ENCODE results near the gene ITGB2.

ITGB2 gene

DNA sequence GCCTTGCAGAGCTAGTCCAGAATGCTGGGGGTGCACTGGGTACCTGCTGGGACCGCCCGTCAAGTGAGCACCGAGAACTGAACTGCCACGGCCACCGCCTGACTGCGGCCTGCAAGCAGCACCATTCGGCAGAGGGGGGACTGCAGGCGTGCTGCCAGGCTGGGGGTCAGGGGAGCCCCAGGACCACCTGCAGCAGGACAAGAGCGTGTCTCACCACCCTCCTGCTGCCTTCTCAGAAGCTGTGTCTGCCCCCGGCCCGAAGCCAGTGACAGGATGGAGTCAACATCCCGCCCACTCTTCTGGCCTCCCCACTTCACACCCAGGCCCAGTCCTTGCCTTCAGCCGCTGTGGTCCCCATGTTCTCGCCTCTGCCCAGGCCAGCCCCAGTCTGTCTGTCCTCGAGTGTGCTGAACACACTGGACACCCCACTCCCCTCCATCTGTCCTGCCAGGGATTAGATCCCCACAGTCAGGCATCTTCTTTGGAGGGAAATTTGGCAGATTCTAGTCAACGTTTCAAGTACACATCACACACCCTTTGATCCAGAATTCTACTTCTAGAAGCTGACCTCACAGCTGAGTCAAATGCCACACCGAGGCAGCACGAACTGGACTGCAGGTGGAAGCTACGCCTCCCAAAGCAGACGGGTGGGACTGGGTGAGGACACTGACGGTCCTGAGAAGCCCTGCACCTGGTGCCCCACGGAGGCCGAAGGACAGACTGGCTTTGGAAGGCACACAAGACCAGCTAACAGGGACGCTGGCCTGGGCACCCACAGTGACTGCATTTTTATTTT lies 73.2 kb downstream of the ITGB2 start:
- H3K4me1 ChIP-seq (ENCODE audit: control insufficient read depth in 5 of 5, insufficient read depth in 5 of 5, low read length in 5 of 5): peaks cover 1 to 23% (median 19%) of the 10 kb centered on the region in 5 donors
- H3K9ac ChIP-seq (ENCODE audit: low read length in 5 of 5): no peak overlapping the region
- H3K27me3 ChIP-seq (ENCODE audit: control insufficient read depth in 5 of 5, insufficient read depth in 4 of 5, low read length in 5 of 5): peaks cover 3 to 11% (median 4%) of the 10 kb centered on the region in 5 donors
- no peak overlapping the region for H3K4me3 ChIP-seq (ENCODE audit: low read depth in 1 of 5, low read length in 5 of 5)
- peaks cover 8 to 39% (median 34%) of the 10 kb centered on the region in 5 donors for H3K36me3 ChIP-seq (ENCODE audit: control insufficient read depth in 5 of 5, insufficient read depth in 5 of 5, low read length in 5 of 5)
- H3K9me3 ChIP-seq (ENCODE audit: control insufficient read depth in 5 of 5, low read length in 5 of 5): no peaks in the 10 kb centered on the region
- no peak overlapping the region for H3K27ac ChIP-seq (ENCODE audit: low read depth, low read length)

DNA sequence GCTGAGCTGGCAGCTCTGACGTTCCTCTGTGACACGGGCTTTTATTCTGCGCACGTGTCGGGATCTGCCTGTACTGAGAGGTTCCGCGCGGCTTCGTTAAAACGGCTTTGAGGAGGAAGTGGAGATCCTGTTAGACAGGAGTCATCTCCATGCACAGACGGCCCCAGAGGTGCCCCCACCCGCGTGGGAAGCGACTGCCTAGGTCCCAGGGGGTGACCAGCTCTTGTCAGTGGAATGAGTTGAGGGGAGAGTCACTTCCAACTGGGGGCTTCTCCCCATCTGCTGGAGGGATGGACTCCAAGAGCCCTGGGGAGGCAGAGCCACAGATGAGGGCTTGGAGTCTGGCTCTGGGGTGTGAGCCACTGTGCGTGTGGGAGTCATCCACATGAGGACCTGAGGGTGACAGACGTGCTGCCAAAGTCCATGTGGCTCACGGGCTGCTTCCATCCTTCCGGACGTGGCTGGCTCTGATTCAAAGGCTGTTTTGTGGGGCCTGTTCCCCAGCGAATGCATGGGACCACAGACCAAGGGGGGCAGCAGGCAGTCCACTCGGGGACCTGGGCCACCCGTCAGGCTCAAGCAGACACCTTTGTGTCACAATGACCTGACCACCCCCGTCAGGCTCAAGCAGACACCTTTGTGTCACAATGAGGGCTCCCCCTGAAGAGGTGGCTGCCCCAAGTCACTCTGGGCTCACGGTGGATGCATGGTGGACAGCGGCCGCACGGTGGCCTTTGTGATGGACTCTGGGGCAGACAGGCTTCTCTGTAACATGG lies 74.0 kb downstream of the ITGB2 start:
- Histone ChIP-seq H3K9me3 (ENCODE audit: control insufficient read depth in 5 of 5, low read length in 5 of 5) (no peaks in the 10 kb centered on the region), H3K4me1 (ENCODE audit: control insufficient read depth in 5 of 5, insufficient read depth in 5 of 5, low read length in 5 of 5) (peaks cover 2 to 23% (median 19%) of the 10 kb centered on the region in 5 donors), H3K36me3 (ENCODE audit: control insufficient read depth in 5 of 5, insufficient read depth in 5 of 5, low read length in 5 of 5) (peaks cover 6 to 32% (median 30%) of the 10 kb centered on the region in 5 donors), H3K9ac (ENCODE audit: low read length in 5 of 5) (peak overlapping the region in 3 of 5 donors; percentile 38 to 55 (median 52)), H3K4me3 (ENCODE audit: low read depth in 1 of 5, low read length in 5 of 5) (peak overlapping the region in 4 of 5 donors; percentile 40 to 60 (median 53)), H3K27ac (ENCODE audit: low read depth, low read length) (no peak overlapping the region), H3K27me3 (ENCODE audit: control insufficient read depth in 5 of 5, insufficient read depth in 4 of 5, low read length in 5 of 5) (peaks cover 3 to 13% (median 7%) of the 10 kb centered on the region in 5 donors)

DNA sequence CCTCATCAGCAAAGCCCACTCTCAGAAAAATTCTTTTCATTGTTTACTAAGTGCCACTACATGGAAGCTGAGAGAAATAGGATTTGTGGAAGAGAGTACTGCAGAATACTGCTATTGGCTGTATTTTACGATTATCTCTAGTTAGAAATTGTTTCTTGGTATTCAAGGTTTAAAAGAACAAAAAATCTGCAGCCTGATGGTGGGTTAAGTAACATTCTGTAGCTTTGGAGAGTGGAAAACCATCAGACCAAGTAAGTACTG lies 74.5 kb downstream of the ITGB2 start:
- Histone ChIP-seq H3K4me1 (ENCODE audit: control insufficient read depth in 5 of 5, insufficient read depth in 5 of 5, low read length in 5 of 5) (peaks cover 2 to 23% (median 19%) of the 10 kb centered on the region in 5 donors), H3K27me3 (ENCODE audit: control insufficient read depth in 5 of 5, insufficient read depth in 4 of 5, low read length in 5 of 5) (peaks cover 3 to 18% (median 12%) of the 10 kb centered on the region in 5 donors), H3K4me3 (ENCODE audit: low read depth in 1 of 5, low read length in 5 of 5) (peak overlapping the region; percentile 40 to 60 (median 49)), H3K9me3 (ENCODE audit: control insufficient read depth in 5 of 5, low read length in 5 of 5) (no peaks in the 10 kb centered on the region), H3K9ac (ENCODE audit: low read length in 5 of 5) (peak overlapping the region in 3 of 5 donors; percentile 38 to 55 (median 52)), H3K27ac (ENCODE audit: low read depth, low read length) (no peak overlapping the region), H3K36me3 (ENCODE audit: control insufficient read depth in 5 of 5, insufficient read depth in 5 of 5, low read length in 5 of 5) (peaks cover 3 to 27% (median 26%) of the 10 kb centered on the region in 5 donors)

DNA sequence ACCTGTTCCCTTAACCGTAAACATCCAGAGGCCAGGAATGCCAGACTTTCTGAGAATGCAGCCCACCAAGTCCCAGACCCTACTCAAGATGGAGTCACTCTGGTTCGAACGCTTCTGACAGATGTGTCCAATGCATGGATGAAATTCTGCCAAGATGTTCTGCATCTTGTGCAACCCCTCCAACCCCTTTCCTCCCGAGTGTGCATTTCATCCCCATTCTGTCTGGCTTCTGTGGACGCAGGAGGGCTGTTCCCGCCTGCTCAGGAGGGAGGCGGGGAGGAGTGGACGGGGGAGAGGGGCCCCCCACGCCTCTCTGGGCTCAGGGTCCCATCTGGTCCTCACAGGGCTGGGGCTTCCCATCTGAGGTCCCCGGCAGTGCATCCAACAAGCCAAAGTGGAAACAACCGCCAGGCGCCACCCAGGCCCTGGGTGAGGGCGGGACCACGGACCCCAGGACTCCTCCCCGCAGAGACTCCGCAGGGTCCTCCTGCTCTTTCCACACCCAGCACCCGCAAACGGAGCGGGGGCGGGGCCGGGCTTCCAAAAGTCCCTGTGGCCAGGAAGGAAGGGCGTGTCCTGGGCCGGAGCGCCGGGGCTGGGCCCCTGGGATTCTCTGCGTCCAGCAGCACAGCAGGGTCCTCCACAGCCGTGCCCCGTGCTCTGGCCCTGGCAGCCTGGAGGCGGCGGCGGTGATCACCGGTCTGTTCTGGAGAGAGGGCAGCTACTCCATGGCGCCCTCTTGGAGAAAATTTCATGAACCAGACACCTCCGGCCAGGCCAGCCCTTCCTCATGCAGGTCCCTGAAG lies 75.1 kb downstream of the ITGB2 start:
- H3K9me3 ChIP-seq (ENCODE audit: control insufficient read depth in 5 of 5, low read length in 5 of 5): no peaks in the 10 kb centered on the region
- peaks cover 2 to 23% (median 19%) of the 10 kb centered on the region in 5 donors for H3K4me1 ChIP-seq (ENCODE audit: control insufficient read depth in 5 of 5, insufficient read depth in 5 of 5, low read length in 5 of 5)
- peaks cover 3 to 21% (median 13%) of the 10 kb centered on the region in 5 donors for H3K27me3 ChIP-seq (ENCODE audit: control insufficient read depth in 5 of 5, insufficient read depth in 4 of 5, low read length in 5 of 5)
- H3K36me3 ChIP-seq (ENCODE audit: control insufficient read depth in 5 of 5, insufficient read depth in 5 of 5, low read length in 5 of 5): peaks cover 3 to 22% (median 21%) of the 10 kb centered on the region in 5 donors
- H3K27ac ChIP-seq (ENCODE audit: low read depth, low read length): no peak overlapping the region
- H3K9ac ChIP-seq (ENCODE audit: low read length in 5 of 5): peak overlapping the region in 3 of 5 donors; percentile 38 to 55 (median 52)
- peak overlapping the region; percentile 40 to 60 (median 49) for H3K4me3 ChIP-seq (ENCODE audit: low read depth in 1 of 5, low read length in 5 of 5)

DNA sequence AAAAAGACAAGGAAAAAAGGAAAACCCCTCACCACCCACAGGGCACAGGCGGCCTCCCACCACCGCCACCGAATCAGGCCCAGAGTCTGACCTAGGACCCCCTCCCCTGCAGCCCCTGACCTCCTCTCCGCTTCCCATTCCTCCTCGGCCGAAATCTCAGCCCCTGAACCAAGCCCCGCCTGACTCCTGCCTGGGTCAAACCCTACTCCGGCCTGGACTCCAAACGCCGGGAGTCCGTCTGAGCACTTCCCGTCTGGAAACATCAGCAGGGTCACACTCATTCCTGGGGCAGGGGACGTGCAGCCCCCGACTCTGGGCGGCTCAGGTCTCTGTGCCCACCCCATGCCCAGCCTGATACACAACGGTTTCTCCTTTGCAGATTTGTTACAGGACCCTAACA lies 76.4 kb downstream of the ITGB2 start:
- Histone ChIP-seq H3K36me3 (ENCODE audit: control insufficient read depth in 5 of 5, insufficient read depth in 5 of 5, low read length in 5 of 5) (peaks cover 0 to 8% (median 7%) of the 10 kb centered on the region in 5 donors), H3K4me1 (ENCODE audit: control insufficient read depth in 5 of 5, insufficient read depth in 5 of 5, low read length in 5 of 5) (peaks cover 2 to 23% (median 19%) of the 10 kb centered on the region in 5 donors), H3K9me3 (ENCODE audit: control insufficient read depth in 5 of 5, low read length in 5 of 5) (no peaks in the 10 kb centered on the region), H3K27ac (ENCODE audit: low read depth, low read length) (no peak overlapping the region), H3K9ac (ENCODE audit: low read length in 5 of 5) (no peak overlapping the region), H3K27me3 (ENCODE audit: control insufficient read depth in 5 of 5, insufficient read depth in 4 of 5, low read length in 5 of 5) (peaks cover 3 to 23% (median 13%) of the 10 kb centered on the region in 5 donors), H3K4me3 (ENCODE audit: low read depth in 1 of 5, low read length in 5 of 5) (no peak overlapping the region)

DNA sequence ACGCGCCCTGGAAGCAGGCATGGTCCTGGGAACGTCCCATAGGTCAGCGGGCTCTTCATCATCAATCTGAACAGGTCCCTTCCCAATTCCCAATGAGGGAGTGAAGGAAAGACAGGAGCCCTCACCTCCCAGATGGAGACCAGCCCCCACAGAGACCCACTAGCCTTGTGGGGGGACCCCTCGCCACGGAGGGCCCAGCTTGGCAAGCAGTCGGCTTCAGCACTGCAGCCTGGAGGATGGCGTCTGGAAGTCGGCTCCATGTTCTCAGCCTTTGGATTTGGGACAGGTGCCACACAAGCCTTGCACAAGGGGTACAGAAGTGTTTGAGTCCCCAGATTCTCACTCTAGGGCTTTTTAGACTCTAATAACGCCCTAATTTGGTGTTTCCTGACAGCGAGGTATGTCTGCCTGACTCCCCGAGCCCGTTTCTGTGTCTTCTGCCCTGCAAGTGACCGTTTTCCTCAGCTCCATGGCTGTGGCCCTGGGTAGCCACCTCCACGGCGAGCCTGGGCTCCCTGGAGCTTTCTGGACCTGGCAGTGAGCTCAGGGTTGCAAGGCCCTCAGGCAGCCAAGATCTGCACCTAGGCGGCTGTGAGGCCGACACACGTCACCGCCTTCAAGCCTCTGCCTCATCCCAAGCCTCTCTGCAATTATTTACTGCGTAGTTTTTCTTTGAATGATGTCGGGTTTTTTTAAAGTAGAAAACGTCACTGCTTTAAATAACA lies 77.8 kb downstream of the ITGB2 start:
- no peak overlapping the region for H3K27ac ChIP-seq (ENCODE audit: low read depth, low read length)

DNA sequence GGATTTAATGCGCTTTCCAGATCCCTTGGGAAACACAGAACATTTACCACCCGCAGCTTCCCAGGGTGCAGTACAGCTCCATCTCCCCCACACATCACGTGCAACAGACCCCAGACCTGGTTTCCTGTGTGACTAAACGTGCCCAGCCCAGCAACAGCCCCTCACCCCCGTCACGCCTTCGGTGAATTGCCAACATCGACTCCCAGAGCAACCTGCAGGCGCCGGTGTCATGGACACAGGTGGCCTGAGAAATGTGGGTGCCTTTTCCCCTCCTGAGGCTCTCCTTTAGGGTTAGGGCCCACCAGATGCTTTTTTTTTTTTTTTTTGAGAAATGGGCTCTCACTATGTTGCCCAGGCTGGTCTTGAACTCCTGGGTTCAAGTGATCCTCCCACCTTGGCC lies 78.6 kb downstream of the ITGB2 start:
- peaks cover 2 to 20% (median 19%) of the 10 kb centered on the region in 5 donors for H3K4me1 ChIP-seq (ENCODE audit: control insufficient read depth in 5 of 5, insufficient read depth in 5 of 5, low read length in 5 of 5)
- H3K27me3 ChIP-seq (ENCODE audit: control insufficient read depth in 5 of 5, insufficient read depth in 4 of 5, low read length in 5 of 5): peaks cover 6 to 23% (median 17%) of the 10 kb centered on the region in 5 donors
- no peak overlapping the region for H3K9ac ChIP-seq (ENCODE audit: low read length in 5 of 5)
- no peak overlapping the region for H3K4me3 ChIP-seq (ENCODE audit: low read depth in 1 of 5, low read length in 5 of 5)
- no peak overlapping the region for H3K27ac ChIP-seq (ENCODE audit: low read depth, low read length)
- no peaks in the 10 kb centered on the region for H3K36me3 ChIP-seq (ENCODE audit: control insufficient read depth in 5 of 5, insufficient read depth in 5 of 5, low read length in 5 of 5)
- no peaks in the 10 kb centered on the region for H3K9me3 ChIP-seq (ENCODE audit: control insufficient read depth in 5 of 5, low read length in 5 of 5)

More for the DNA sequence above, 77.8 kb downstream of the ITGB2 start:
- Histone ChIP-seq H3K4me1 (ENCODE audit: control insufficient read depth in 5 of 5, insufficient read depth in 5 of 5, low read length in 5 of 5) (peaks cover 2 to 23% (median 19%) of the 10 kb centered on the region in 5 donors), H3K36me3 (ENCODE audit: control insufficient read depth in 5 of 5, insufficient read depth in 5 of 5, low read length in 5 of 5) (no peaks in the 10 kb centered on the region), H3K4me3 (ENCODE audit: low read depth in 1 of 5, low read length in 5 of 5) (no peak overlapping the region), H3K9ac (ENCODE audit: low read length in 5 of 5) (no peak overlapping the region), H3K9me3 (ENCODE audit: control insufficient read depth in 5 of 5, low read length in 5 of 5) (no peaks in the 10 kb centered on the region), H3K27me3 (ENCODE audit: control insufficient read depth in 5 of 5, insufficient read depth in 4 of 5, low read length in 5 of 5) (peaks cover 3 to 23% (median 13%) of the 10 kb centered on the region in 5 donors)

DNA sequence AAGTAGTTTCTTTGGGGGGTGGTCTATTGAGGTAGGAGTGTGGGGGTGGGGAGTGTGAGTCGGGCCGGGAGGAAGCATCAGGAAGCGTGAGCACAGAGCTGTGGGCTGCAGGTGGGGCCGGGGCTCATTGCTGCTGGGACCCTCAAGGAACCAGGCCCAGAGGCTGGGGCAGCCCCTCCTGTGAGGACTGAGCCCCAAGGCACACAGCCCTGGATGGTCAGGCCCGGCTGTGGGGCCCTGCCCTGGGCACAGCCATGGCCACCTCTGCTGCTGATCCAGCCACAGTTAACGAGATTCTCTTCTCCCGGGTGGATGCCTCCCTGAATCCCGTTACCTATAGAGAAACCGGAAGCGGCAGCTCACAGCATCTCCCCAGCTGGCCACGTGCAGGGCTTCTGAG lies 79.9 kb downstream of the ITGB2 start:
- peaks cover 2 to 13% (median 12%) of the 10 kb centered on the region in 5 donors for H3K4me1 ChIP-seq (ENCODE audit: control insufficient read depth in 5 of 5, insufficient read depth in 5 of 5, low read length in 5 of 5)
- no peak overlapping the region for H3K27ac ChIP-seq (ENCODE audit: low read depth, low read length)
- H3K9ac ChIP-seq (ENCODE audit: low read length in 5 of 5): no peak overlapping the region
- H3K36me3 ChIP-seq (ENCODE audit: control insufficient read depth in 5 of 5, insufficient read depth in 5 of 5, low read length in 5 of 5): no peaks in the 10 kb centered on the region
- H3K9me3 ChIP-seq (ENCODE audit: control insufficient read depth in 5 of 5, low read length in 5 of 5): no peaks in the 10 kb centered on the region
- peaks cover 6 to 26% (median 20%) of the 10 kb centered on the region in 5 donors for H3K27me3 ChIP-seq (ENCODE audit: control insufficient read depth in 5 of 5, insufficient read depth in 4 of 5, low read length in 5 of 5)
- no peak overlapping the region for H3K4me3 ChIP-seq (ENCODE audit: low read depth in 1 of 5, low read length in 5 of 5)

DNA sequence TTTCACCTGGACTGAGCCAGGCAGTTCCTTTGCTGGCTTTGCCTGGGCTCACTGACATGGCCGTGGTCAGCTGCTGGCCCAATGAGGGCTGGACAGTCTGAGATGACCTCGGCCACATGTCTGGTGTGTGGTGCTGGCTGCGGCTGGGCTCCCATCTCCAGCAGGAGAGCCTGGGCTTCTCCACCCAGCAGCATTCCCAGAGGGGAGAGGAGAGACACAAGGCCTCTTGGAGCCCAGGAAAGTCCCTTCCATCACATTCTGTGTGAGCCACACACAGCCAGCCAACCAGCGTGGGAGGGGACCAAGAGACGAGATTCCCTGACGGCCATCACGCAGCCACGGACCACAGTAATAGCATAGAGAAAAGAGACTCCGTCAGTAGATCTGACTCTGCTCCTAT lies 81.7 kb downstream of the ITGB2 start:
- Histone ChIP-seq H3K27ac (ENCODE audit: low read depth, low read length) (no peak overlapping the region), H3K4me1 (ENCODE audit: control insufficient read depth in 5 of 5, insufficient read depth in 5 of 5, low read length in 5 of 5) (peaks cover 2 to 6% (median 6%) of the 10 kb centered on the region in 5 donors), H3K9ac (ENCODE audit: low read length in 5 of 5) (no peak overlapping the region), H3K4me3 (ENCODE audit: low read depth in 1 of 5, low read length in 5 of 5) (no peak overlapping the region), H3K27me3 (ENCODE audit: control insufficient read depth in 5 of 5, insufficient read depth in 4 of 5, low read length in 5 of 5) (peaks cover 6 to 25% (median 16%) of the 10 kb centered on the region in 5 donors), H3K9me3 (ENCODE audit: control insufficient read depth in 5 of 5, low read length in 5 of 5) (no peaks in the 10 kb centered on the region), H3K36me3 (ENCODE audit: control insufficient read depth in 5 of 5, insufficient read depth in 5 of 5, low read length in 5 of 5) (no peaks in the 10 kb centered on the region)
